Right renal pelvis (tissue), 4 donors: ENCODE results near the gene PSMD13. TPM values are rescaled to one million over a fixed set of nuclear protein-coding genes. Genes with fewer than 3 reads are reported as not detected.

Source experiments
- DNase-seq, 4 donors: peaks; one replicate each; pipeline ENCODE4 v3.0.0-alpha.2; 2013; ENCODE audit warnings: low read depth in 4 of 4, low spot score in 3 of 4, missing footprints in 1 of 4
- polyA plus RNA-seq, 4 donors: library from polyadenylated mRNA; unstranded; fragments of 120-200 nt; gene quantifications; one replicate each; pipeline ENCODE4 v1.2.1, GENCODE V29; 2013; ENCODE audit not compliant: insufficient read length in 4 of 4

PSMD13 gene
- polyA plus RNA-seq, 4 donors, result 131 to 151 (median 138) TPM

GRCh38 chr11:203945-204586, 32.7 kb upstream of the PSMD13 start:
- DNase-seq, result no peak

- no peak for DNase-seq
Measured at GRCh38 chr11:204587-205109, 32.1 kb upstream of the PSMD13 start.

- DNase-seq, result no peak
Measured at GRCh38 chr11:205221-206001, 31.4 kb upstream of the PSMD13 start.

- no peak for DNase-seq
Measured at GRCh38 chr11:206002-206384, 30.8 kb upstream of the PSMD13 start.

- no peak for DNase-seq
Measured at GRCh38 chr11:206526-207207, 30.1 kb upstream of the PSMD13 start.

- peak; percentile 88 to 93 (median 90) for DNase-seq
Measured at GRCh38 chr11:207208-207862, 29.4 kb upstream of the PSMD13 start, which contains the start of the genes BET1L and RIC8A. Gene BET1L (minus strand): TSS chr11:207399. CDS start chr11:207321, 78 bp downstream. Gene RIC8A (plus strand): TSS chr11:207708. CDS start chr11:208855, 1,147 bp downstream.

GRCh38 chr11:207863-208180, 29.0 kb upstream of the PSMD13 start:
- no peak for DNase-seq

- peak; percentile 69 to 80 (median 75) for DNase-seq
Measured at GRCh38 chr11:208181-208916, 28.4 kb upstream of the PSMD13 start.

GRCh38 chr11:208917-209260, 27.9 kb upstream of the PSMD13 start:
- no peak for DNase-seq

- DNase-seq, result no peak
Measured at GRCh38 chr11:209275-210121, 27.3 kb upstream of the PSMD13 start.

- DNase-seq, result no peak
Measured at GRCh38 chr11:210122-210802, 26.5 kb upstream of the PSMD13 start.

- no peak for DNase-seq
Measured at GRCh38 chr11:210803-211180, 26.0 kb upstream of the PSMD13 start.

- no peak for DNase-seq
Measured at GRCh38 chr11:211295-211694, 25.5 kb upstream of the PSMD13 start.

- DNase-seq, result no peak
Measured at GRCh38 chr11:211741-212140, 25.0 kb upstream of the PSMD13 start.

- no peak for DNase-seq
Measured at GRCh38 chr11:212150-213100, 24.4 kb upstream of the PSMD13 start.

- DNase-seq, result no peak
Measured at GRCh38 chr11:213111-213510, 23.7 kb upstream of the PSMD13 start.

GRCh38 chr11:214083-214482, 22.7 kb upstream of the PSMD13 start:
- DNase-seq, result no peak

- no peak for DNase-seq
Measured at GRCh38 chr11:215581-216037, 21.2 kb upstream of the PSMD13 start.
